ENCODE measurements around the gene THAP7. TPM values are rescaled to one million over a fixed set of nuclear protein-coding genes. Genes with fewer than 3 reads are reported as not detected.
A peak's percentile ranks its signal among the peaks of the same experiment; 100 is the strongest.

THAP7 gene
- total RNA-seq, 1 experiment from 2014 or later, result 38.5 TPM

DNA sequence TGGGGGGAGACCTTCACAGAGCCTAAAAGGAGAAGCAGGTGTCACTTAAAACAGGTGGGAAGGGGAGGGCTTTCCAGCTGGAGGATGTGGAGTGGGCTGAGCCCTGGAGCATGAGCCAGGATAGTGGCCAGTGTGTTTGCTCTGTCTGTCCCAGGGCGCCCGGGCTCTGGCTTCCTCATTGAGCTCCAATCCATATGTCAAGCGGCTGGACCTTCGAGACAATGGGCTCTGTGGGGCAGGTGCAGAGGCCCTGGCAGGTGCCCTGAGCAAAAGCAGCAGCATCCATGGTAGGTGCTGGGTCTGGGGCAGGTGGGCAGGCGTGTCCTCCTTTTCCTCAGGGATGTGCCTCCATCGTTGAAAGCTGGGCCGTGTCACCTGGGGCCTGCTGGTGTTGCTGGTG is 45.8 kb upstream of the THAP7 start:
- no peak overlapping the region for H3K4me3 ChIP-seq (ENCODE audit: low read depth, low read length, poor library complexity, severe bottlenecking)
- CTCF ChIA-PET, result no interaction called here
- H3K4me1 ChIP-seq (ENCODE audit: insufficient read depth, low read length, poor library complexity, severe bottlenecking), result peaks cover 10% of the 10 kb centered on the region
- H3K27me3 ChIP-seq (replicated peaks; ENCODE audit: insufficient read depth, low read depth, low read length, poor library complexity), result no peaks in the 10 kb centered on the region
- BruUV-seq (replicated peaks), result no TSS peak
- intact Hi-C loops (cut with micrococcal nuclease; ENCODE audit: unreplicated experiment), result no loop called here
- no peak overlapping the region for H3K27ac ChIP-seq (ENCODE audit: low read depth, low read length, poor library complexity, severe bottlenecking)
- TF ChIP-seq, protein P1, sequence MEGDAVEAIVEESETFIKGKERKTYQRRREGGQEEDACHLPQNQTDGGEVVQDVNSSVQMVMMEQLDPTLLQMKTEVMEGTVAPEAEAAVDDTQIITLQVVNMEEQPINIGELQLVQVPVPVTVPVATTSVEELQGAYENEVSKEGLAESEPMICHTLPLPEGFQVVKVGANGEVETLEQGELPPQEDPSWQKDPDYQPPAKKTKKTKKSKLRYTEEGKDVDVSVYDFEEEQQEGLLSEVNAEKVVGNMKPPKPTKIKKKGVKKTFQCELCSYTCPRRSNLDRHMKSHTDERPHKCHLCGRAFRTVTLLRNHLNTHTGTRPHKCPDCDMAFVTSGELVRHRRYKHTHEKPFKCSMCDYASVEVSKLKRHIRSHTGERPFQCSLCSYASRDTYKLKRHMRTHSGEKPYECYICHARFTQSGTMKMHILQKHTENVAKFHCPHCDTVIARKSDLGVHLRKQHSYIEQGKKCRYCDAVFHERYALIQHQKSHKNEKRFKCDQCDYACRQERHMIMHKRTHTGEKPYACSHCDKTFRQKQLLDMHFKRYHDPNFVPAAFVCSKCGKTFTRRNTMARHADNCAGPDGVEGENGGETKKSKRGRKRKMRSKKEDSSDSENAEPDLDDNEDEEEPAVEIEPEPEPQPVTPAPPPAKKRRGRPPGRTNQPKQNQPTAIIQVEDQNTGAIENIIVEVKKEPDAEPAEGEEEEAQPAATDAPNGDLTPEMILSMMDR (conservative IDR thresholded peaks at IDR 0.05; ENCODE audit: low read depth, low read length), result no peak
- TF ChIP-seq EZH2 (IDR thresholded peaks at IDR 0.05; ENCODE audit: borderline replicate concordance, low read depth, low read length, poor library complexity, severe bottlenecking), result no peak
- no peaks in the 10 kb centered on the region for H3K36me3 ChIP-seq (ENCODE audit: insufficient read depth, low read length, poor library complexity, severe bottlenecking)
- no peaks in the 10 kb centered on the region for H3K9me3 ChIP-seq (ENCODE audit: low read depth, low read length, poor library complexity, severe bottlenecking)
- POLR2A ChIA-PET (ENCODE audit: low non-redundant PET), result no interaction called here
- DNase-seq (ENCODE audit: low spot score), result no peak

DNA sequence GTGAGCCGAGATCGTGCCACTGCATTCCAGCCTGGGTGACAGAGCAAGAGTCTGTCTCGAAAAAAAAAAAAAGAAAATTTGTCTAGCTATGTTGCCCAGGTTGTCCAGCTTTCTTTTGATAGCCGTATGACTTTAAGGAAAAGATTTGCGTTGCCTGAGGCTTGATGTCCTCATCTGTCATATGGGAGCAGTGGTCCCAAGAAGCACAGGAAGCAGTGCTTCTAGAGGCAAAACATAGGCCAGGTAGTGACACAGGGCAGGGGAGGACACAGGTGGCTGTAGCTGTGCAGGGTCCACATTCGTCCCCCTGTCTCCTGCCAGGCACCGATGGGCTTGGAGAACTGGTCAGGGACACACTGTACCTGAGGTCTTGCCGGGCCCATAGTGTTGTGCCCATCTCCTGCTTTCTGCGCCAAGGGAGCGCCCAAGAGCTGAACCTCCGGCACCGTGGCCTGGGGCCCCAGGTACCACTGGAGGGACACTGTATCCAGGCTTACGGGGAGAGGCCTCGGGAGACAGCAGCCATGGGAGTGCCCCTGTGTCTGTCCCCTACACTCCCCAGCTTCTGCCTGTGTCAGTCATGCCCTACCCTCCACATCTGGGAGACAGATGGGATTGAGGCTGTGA is 45.2 kb upstream of the THAP7 start:
- ChIA-PET POLR2A (ENCODE audit: low non-redundant PET) (no interaction called here), CTCF (no interaction called here)
- BruUV-seq (replicated peaks), result no TSS peak
- H3K4me1 ChIP-seq (ENCODE audit: insufficient read depth, low read length, poor library complexity, severe bottlenecking), result peaks cover 10% of the 10 kb centered on the region
- H3K36me3 ChIP-seq (ENCODE audit: insufficient read depth, low read length, poor library complexity, severe bottlenecking), result no peaks in the 10 kb centered on the region
- no peak overlapping the region for H3K4me3 ChIP-seq (ENCODE audit: low read depth, low read length, poor library complexity, severe bottlenecking)
- no peaks in the 10 kb centered on the region for H3K27me3 ChIP-seq (replicated peaks; ENCODE audit: insufficient read depth, low read depth, low read length, poor library complexity)
- TF ChIP-seq, protein P1 (conservative IDR thresholded peaks at IDR 0.05; ENCODE audit: low read depth, low read length), result no peak
- TF ChIP-seq EZH2 (IDR thresholded peaks at IDR 0.05; ENCODE audit: borderline replicate concordance, low read depth, low read length, poor library complexity, severe bottlenecking), result no peak
- DNase-seq (ENCODE audit: low spot score), result no peak
- H3K9me3 ChIP-seq (ENCODE audit: low read depth, low read length, poor library complexity, severe bottlenecking), result no peaks in the 10 kb centered on the region
- intact Hi-C loops (cut with micrococcal nuclease; ENCODE audit: unreplicated experiment), result no loop called here
- H3K27ac ChIP-seq (ENCODE audit: low read depth, low read length, poor library complexity, severe bottlenecking), result no peak overlapping the region

DNA sequence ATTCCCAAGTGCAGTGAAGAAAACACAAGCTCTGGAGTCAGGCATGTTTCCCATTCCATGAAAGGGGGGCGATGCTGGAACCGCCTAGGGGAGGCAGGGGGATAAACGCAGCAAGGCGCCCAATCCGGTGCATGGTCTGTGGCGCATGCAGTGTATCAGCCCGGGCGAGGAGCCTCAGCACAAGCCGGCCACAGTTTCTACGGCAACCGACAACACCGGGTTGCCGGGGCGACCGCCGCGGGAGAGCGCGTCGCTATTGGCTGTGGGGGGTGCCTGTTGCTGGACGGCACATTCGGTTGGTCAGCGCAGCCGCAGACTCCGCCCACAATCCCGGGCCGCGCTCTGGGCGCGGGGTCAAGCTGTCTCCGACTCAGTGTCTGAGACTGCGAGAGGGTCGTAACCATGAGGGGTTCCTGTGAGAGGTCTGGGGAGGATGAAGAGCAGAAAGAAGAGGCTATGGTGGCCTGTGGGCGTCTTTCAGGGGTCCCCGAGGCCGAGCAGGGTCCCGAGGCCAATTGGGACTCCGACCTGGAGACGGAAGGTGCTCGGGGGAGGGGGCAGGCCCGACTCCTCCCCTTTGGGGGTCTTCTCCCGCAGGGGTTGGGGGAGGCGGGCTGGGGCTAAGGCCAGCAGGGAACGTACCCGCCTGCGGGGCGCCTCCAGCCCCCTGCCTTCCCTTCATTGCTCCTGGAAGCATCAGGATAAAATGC is 43.8 kb upstream of the THAP7 start, which contains the start of gene LRRC74B:
LRRC74B (plus strand) TSS at position 362 of the 710 bp plus-strand sequence; CDS start at position 403, 41 bp downstream.
- TF ChIP-seq EZH2 (IDR thresholded peaks at IDR 0.05; ENCODE audit: borderline replicate concordance, low read depth, low read length, poor library complexity, severe bottlenecking), result no peak
- TF ChIP-seq, protein P1 (conservative IDR thresholded peaks at IDR 0.05; ENCODE audit: low read depth, low read length), result no peak
- BruUV-seq (replicated peaks), result no TSS peak
- intact Hi-C loops (cut with micrococcal nuclease; ENCODE audit: unreplicated experiment), result no loop called here

More for the DNA sequence above, 43.8 kb upstream of the THAP7 start, which contains the start of gene LRRC74B:
- no peaks in the 10 kb centered on the region for H3K9me3 ChIP-seq (ENCODE audit: low read depth, low read length, poor library complexity, severe bottlenecking)
- ChIA-PET CTCF (no interaction called here), POLR2A (ENCODE audit: low non-redundant PET) (no interaction called here)
- H3K36me3 ChIP-seq (ENCODE audit: insufficient read depth, low read length, poor library complexity, severe bottlenecking), result no peaks in the 10 kb centered on the region
- no peaks in the 10 kb centered on the region for H3K27me3 ChIP-seq (replicated peaks; ENCODE audit: insufficient read depth, low read depth, low read length, poor library complexity)
- H3K4me3 ChIP-seq (ENCODE audit: low read depth, low read length, poor library complexity, severe bottlenecking), result peak within 1 kb of the TSS; percentile 33
- DNase-seq (ENCODE audit: low spot score), result peak; percentile 93
- no peak within 1 kb of the TSS for H3K27ac ChIP-seq (ENCODE audit: low read depth, low read length, poor library complexity, severe bottlenecking)
- H3K4me1 ChIP-seq (ENCODE audit: insufficient read depth, low read length, poor library complexity, severe bottlenecking), result peaks cover 10% of the 10 kb centered on the region

All from A673 (cell line).